Type B pancreatic cell (in vitro differentiated cells): Measurements from ENCODE around the gene C1QL1. TPM values are rescaled to one million over a fixed set of nuclear protein-coding genes. Genes with fewer than 3 reads are reported as not detected.

Source experiments
- DNase-seq: peaks from one replicate; pipeline ENCODE4 v3.0.0; 2021; ENCODE audit warnings: mixed read lengths; ENCODE audit not compliant: unreplicated experiment; ENCODE audit errors: extremely low spot score
- H3K27ac Mint-ChIP-seq: 2 replicates; pipeline ENCODE4 v1.8.0; 2021; ENCODE audit warnings: mild to moderate bottlenecking, mixed read lengths
- H3K27me3 Mint-ChIP-seq: 2 replicates; pipeline ENCODE4 v1.8.0; 2021; ENCODE audit warnings: mixed read lengths
- H3K36me3 Mint-ChIP-seq: 2 replicates; pipeline ENCODE4 v1.8.0; 2021; ENCODE audit warnings: mixed read lengths
- H3K4me1 Mint-ChIP-seq: one replicate; pipeline ENCODE4 v1.8.0; 2021; ENCODE audit warnings: mixed read lengths; ENCODE audit not compliant: unreplicated experiment
- H3K4me3 Mint-ChIP-seq: 2 replicates; pipeline ENCODE4 v1.8.0; 2021; ENCODE audit warnings: mild to moderate bottlenecking, mixed read lengths
- H3K9me3 Mint-ChIP-seq: 2 replicates; pipeline ENCODE4 v1.8.0; 2021; ENCODE audit warnings: mixed read lengths
- total RNA-seq: library from RNA; stranded (reverse); gene quantifications from 2 replicates; pipeline ENCODE4 v1.2.1, GENCODE V29; 2021; ENCODE audit warnings: low replicate concordance
- TF ChIP-seq, protein P1 (sequence below): fragments of 200-600 bp; sonication (generic); conservative IDR thresholded peaks from 2 replicates; pipeline ENCODE4 v1.5.0; 2021; ENCODE audit warnings: antibody characterized with exemption, mild to moderate bottlenecking

Gene C1QL1
- total RNA-seq, 1 donor from 2014 or later: 15.6 TPM

DNA sequence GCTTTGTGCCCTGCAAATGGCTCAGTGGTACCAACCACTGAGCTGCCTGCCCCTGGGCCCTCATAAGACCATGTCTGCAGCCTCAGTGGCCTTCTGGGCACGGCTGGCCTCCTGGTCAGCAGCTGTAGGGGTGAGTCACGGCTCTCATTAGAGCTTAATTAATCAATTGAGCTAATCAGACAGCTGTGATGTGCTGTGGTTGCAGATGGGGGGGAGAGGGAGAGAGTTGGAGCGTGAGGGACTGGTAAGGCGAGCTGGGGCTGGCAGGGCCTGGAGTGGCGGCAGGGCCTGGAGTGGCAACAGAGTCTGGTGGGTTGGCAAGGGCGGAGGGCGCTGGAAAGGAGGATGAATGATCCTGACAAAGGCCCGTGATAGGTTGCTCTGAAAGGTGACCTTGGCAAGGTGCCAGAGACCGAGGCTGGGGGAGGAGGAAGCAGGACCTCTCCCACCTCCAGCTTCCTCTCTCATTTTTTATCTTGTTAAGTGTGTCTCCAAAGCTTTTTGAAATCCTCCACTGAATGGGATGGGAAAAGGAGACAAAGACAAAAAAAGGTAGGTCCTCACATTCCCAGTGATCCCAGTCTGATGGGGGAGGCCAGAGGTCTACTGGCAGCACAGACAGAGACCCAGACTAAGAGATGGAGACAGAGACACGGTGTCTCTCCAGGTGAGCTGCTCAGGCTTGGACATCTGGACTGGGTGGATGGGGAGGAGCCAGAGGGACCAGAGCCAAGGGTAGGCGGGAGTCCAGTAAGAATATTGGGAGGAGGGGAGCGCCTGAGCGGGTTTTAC is 41.8 kb upstream of the C1QL1 start:
- H3K27me3 Mint-ChIP-seq: peaks cover 11% of the 10 kb centered on the region
- no peak for DNase-seq
- no peaks in the 10 kb centered on the region for H3K9me3 Mint-ChIP-seq
- H3K4me3 Mint-ChIP-seq: peak overlapping the region; percentile 25
- TF ChIP-seq, protein P1, sequence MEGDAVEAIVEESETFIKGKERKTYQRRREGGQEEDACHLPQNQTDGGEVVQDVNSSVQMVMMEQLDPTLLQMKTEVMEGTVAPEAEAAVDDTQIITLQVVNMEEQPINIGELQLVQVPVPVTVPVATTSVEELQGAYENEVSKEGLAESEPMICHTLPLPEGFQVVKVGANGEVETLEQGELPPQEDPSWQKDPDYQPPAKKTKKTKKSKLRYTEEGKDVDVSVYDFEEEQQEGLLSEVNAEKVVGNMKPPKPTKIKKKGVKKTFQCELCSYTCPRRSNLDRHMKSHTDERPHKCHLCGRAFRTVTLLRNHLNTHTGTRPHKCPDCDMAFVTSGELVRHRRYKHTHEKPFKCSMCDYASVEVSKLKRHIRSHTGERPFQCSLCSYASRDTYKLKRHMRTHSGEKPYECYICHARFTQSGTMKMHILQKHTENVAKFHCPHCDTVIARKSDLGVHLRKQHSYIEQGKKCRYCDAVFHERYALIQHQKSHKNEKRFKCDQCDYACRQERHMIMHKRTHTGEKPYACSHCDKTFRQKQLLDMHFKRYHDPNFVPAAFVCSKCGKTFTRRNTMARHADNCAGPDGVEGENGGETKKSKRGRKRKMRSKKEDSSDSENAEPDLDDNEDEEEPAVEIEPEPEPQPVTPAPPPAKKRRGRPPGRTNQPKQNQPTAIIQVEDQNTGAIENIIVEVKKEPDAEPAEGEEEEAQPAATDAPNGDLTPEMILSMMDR: no peak
- H3K36me3 Mint-ChIP-seq: no peaks in the 10 kb centered on the region
- peaks cover 34% of the 10 kb centered on the region for H3K4me1 Mint-ChIP-seq
- H3K27ac Mint-ChIP-seq: no peak overlapping the region

DNA sequence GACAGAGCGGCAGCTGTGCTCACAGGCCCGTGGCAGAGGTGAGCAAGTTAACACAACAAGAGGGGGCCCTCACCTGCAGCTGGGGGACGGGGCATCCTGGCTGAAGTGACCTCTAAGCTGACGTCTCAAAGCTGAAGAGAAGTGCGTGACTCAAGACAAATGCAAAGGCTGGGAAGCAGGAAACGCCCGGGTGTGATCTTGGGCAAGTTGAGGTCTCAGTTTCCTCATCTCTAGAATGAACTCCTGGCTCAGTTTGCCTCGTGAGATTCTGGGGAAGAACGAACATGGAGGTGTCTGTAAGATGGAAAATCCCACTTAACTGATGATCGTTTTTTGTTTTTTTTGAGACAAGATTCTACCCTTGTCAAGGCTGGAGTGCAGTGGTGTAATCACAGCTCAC is 40.1 kb upstream of the C1QL1 start:
- DNase-seq: no peak
- H3K36me3 Mint-ChIP-seq: no peaks in the 10 kb centered on the region
- no peaks in the 10 kb centered on the region for H3K9me3 Mint-ChIP-seq
- H3K27me3 Mint-ChIP-seq: peaks cover 22% of the 10 kb centered on the region
- H3K4me1 Mint-ChIP-seq: peaks cover 43% of the 10 kb centered on the region
- TF ChIP-seq, protein P1: no peak
- no peak overlapping the region for H3K27ac Mint-ChIP-seq
- H3K4me3 Mint-ChIP-seq: no peak overlapping the region

DNA sequence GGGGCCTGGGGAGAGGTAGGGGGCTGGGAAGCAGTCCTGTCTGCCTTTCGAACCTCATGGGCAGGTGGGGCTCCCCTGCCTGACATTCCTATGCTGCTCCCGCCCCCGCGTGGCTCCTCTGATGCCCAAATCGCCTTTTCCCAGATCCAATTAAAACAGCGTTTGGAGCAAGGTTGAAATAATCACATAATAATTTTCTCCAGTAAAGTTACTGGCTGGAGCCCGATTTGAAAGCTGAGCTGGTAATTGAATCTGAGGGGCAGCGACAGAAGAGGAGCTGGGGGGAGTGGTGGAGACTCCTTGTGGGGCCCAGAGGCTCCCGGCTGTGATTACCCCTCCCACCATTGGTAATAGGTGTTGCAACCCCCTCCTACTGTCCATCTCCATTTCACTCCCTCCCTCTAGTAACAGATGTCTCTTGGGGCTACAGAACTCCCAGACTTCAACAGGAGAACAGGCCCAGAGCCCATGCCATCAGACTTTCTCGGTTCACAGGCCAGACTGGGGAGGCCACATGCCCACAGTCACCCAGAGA is 38.9 kb upstream of the C1QL1 start:
- Mint-ChIP-seq H3K27me3 (peaks cover 24% of the 10 kb centered on the region), H3K36me3 (no peaks in the 10 kb centered on the region), H3K9me3 (no peaks in the 10 kb centered on the region), H3K4me1 (peaks cover 43% of the 10 kb centered on the region), H3K27ac (peak overlapping the region; percentile 6), H3K4me3 (no peak overlapping the region)
- TF ChIP-seq, protein P1: no peak
- no peak for DNase-seq

DNA sequence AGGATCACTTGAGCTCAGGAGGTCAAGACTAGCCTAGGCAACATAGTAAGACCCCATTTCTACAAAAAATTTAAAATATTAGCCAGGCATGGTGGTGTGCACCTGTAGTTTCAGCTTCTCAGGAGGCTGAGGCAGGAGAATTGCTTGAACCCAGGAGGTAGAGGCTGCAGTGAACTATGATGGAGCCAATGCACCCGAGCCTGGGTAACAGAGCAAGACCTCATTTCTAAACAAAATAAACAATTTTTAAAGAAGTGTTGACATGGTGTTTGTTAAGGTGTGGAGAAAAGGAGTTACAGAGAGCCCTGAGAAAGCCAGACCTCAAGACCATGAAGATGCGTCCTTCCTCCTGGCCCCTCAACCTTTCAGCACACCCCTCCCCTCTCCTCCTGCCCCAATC is 37.6 kb upstream of the C1QL1 start:
- Mint-ChIP-seq H3K27me3 (peaks cover 28% of the 10 kb centered on the region), H3K4me1 (peaks cover 40% of the 10 kb centered on the region), H3K27ac (no peak overlapping the region), H3K4me3 (no peak overlapping the region), H3K9me3 (no peaks in the 10 kb centered on the region), H3K36me3 (no peaks in the 10 kb centered on the region)
- TF ChIP-seq, protein P1: no peak
- no peak for DNase-seq

DNA sequence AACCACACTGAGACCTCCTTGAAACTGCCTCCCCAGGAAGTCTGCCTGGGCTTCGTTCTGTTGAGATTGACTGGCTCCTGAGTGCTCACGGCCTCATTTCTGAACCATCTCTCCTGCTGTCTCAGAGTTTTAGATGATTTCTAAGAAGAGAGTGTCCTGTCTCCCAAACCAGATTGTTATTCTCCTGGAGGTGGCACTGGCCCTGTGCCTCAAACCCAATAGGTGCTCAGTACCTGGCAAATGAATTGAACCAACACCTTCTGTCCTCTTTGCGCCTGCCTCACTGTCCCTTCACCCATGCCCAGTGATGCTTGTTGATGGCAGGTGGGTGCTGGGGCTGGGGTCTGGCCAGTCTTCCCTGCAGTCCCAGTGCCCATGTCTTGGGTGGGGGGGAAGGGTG is 36.3 kb upstream of the C1QL1 start:
- DNase-seq: no peak
- Mint-ChIP-seq H3K4me1 (peaks cover 29% of the 10 kb centered on the region), H3K27me3 (peaks cover 24% of the 10 kb centered on the region), H3K9me3 (no peaks in the 10 kb centered on the region), H3K4me3 (no peak overlapping the region), H3K36me3 (no peaks in the 10 kb centered on the region), H3K27ac (no peak overlapping the region)
- TF ChIP-seq, protein P1: no peak
